Measurements from ENCODE around the gene TFEB.

Gene TFEB

GRCh38 chr6:41735427-41736185 is at the start of gene TFEB:
TSS of gene TFEB (minus strand) at chr6:41735608. CDS start at chr6:41691213, 44,395 bp downstream.
- no peaks in the 10 kb centered on the region; the same call in 1 of the 2 replicates for H3K36me3 ChIP-seq (replicated peaks)
- no peaks in the 10 kb centered on the region for H3K9me3 ChIP-seq
- H3K27me3 ChIP-seq (ENCODE audit: low read depth) = no peaks in the 10 kb centered on the region
- in situ Hi-C loops (cut with MboI; ENCODE audit: low sequenced_read_pairs) = no loop called here
- peaks cover 5% of the 10 kb centered on the region for H3K4me1 ChIP-seq
- peak within 1 kb of the TSS; percentile 57 for H3K4me3 ChIP-seq
- peak; percentile 78 to 95 for DNase-seq (ENCODE audit: low spot score in 2 of 2)

GRCh38 chr6:41784581-41785171 is 49.3 kb upstream of the TFEB start:
- Histone ChIP-seq H3K27me3 (ENCODE audit: low read depth) (no peaks in the 10 kb centered on the region), H3K9me3 (no peaks in the 10 kb centered on the region), H3K36me3 (replicated peaks) (peaks cover 14% of the 10 kb centered on the region), H3K4me1 (peaks cover 9% of the 10 kb centered on the region), H3K4me3 (no peak overlapping the region)
- DNase-seq (ENCODE audit: low spot score in 2 of 2) = no peak
- in situ Hi-C loops (cut with MboI; ENCODE audit: low sequenced_read_pairs) = loop anchor here (5.0 kb wide), 2 partner anchors 138 to 258 kb away; partner anchors contain the start of genes BYSL and MED20

GRCh38 chr6:41783106-41783780 is 47.8 kb upstream of the TFEB start:
- in situ Hi-C loops (cut with MboI; ENCODE audit: low sequenced_read_pairs) = loop anchor here (5.0 kb wide), 1 partner anchor 259 kb away; no protein-coding TSS in a partner anchor
- no peak overlapping the region for H3K4me3 ChIP-seq
- no peaks in the 10 kb centered on the region for H3K9me3 ChIP-seq
- peaks cover 3% of the 10 kb centered on the region for H3K36me3 ChIP-seq (replicated peaks)
- DNase-seq (ENCODE audit: low spot score in 2 of 2) = no peak
- no peaks in the 10 kb centered on the region for H3K27me3 ChIP-seq (ENCODE audit: low read depth)
- H3K4me1 ChIP-seq = peaks cover 15% of the 10 kb centered on the region

GRCh38 chr6:41781366-41781730 is 45.9 kb upstream of the TFEB start:
- peak overlapping the region; percentile 53 for H3K4me3 ChIP-seq
- 0 out of 2 replicates have a peak, but pooled peaks cover 2% of the 10 kb centered on the region for H3K36me3 ChIP-seq (replicated peaks)
- in situ Hi-C loops (cut with MboI; ENCODE audit: low sequenced_read_pairs) = loop anchor here (5.0 kb wide), 1 partner anchor 261 kb away; no protein-coding TSS in a partner anchor
- DNase-seq (ENCODE audit: low spot score in 2 of 2) = no peak
- H3K4me1 ChIP-seq = peaks cover 15% of the 10 kb centered on the region
- no peaks in the 10 kb centered on the region for H3K27me3 ChIP-seq (ENCODE audit: low read depth)
- H3K9me3 ChIP-seq = no peaks in the 10 kb centered on the region

GRCh38 chr6:41780551-41781365 is 45.4 kb upstream of the TFEB start, which contains the start of gene PRICKLE4:
TSS of gene PRICKLE4 (plus strand) at chr6:41780782. CDS start at chr6:41783474, 2,692 bp downstream.
- Histone ChIP-seq H3K9me3 (no peaks in the 10 kb centered on the region), H3K4me1 (peaks cover 12% of the 10 kb centered on the region), H3K36me3 (replicated peaks) (peaks cover 5% of the 10 kb centered on the region), H3K27me3 (ENCODE audit: low read depth) (no peaks in the 10 kb centered on the region), H3K4me3 (peak within 1 kb of the TSS; percentile 53)
- in situ Hi-C loops (cut with MboI; ENCODE audit: low sequenced_read_pairs) = loop anchor here (5.0 kb wide), 1 partner anchor 262 kb away; no protein-coding TSS in a partner anchor
- DNase-seq (ENCODE audit: low spot score in 2 of 2) = peak; percentile 5 to 56

GRCh38 chr6:41779788-41780550 is 44.6 kb upstream of the TFEB start, which contains the start of gene FRS3:
TSS of gene FRS3 (minus strand) at chr6:41779900. CDS start at chr6:41776987, 2,913 bp downstream.
- peak; percentile 84 to 99 for DNase-seq (ENCODE audit: low spot score in 2 of 2)
- peaks cover 13% of the 10 kb centered on the region for H3K36me3 ChIP-seq (replicated peaks)
- no peaks in the 10 kb centered on the region for H3K9me3 ChIP-seq
- no peaks in the 10 kb centered on the region for H3K27me3 ChIP-seq (ENCODE audit: low read depth)
- peaks cover 12% of the 10 kb centered on the region for H3K4me1 ChIP-seq
- H3K4me3 ChIP-seq = peak within 1 kb of the TSS; percentile 53
- in situ Hi-C loops (cut with MboI; ENCODE audit: low sequenced_read_pairs) = loop anchor here (5.0 kb wide), 1 partner anchor 262 kb away; no protein-coding TSS in a partner anchor

- Histone ChIP-seq H3K4me1 (peaks cover 12% of the 10 kb centered on the region), H3K27me3 (ENCODE audit: low read depth) (no peaks in the 10 kb centered on the region), H3K36me3 (replicated peaks) (peaks cover 19% of the 10 kb centered on the region), H3K4me3 (peak overlapping the region; percentile 49), H3K9me3 (no peaks in the 10 kb centered on the region)
- DNase-seq (ENCODE audit: low spot score in 2 of 2) = no peak
- in situ Hi-C loops (cut with MboI; ENCODE audit: low sequenced_read_pairs) = no loop called here
Measured at GRCh38 chr6:41779336-41779735, 43.9 kb upstream of the TFEB start.

- H3K27me3 ChIP-seq (ENCODE audit: low read depth) = no peaks in the 10 kb centered on the region
- H3K36me3 ChIP-seq (replicated peaks) = peaks cover 20% of the 10 kb centered on the region
- in situ Hi-C loops (cut with MboI; ENCODE audit: low sequenced_read_pairs) = no loop called here
- H3K4me1 ChIP-seq = peaks cover 12% of the 10 kb centered on the region
- H3K4me3 ChIP-seq = peak overlapping the region; percentile 49
- no peak for DNase-seq (ENCODE audit: low spot score in 2 of 2)
- no peaks in the 10 kb centered on the region for H3K9me3 ChIP-seq
Measured at GRCh38 chr6:41778895-41779294, 43.5 kb upstream of the TFEB start.

- Histone ChIP-seq H3K27me3 (ENCODE audit: low read depth) (no peaks in the 10 kb centered on the region), H3K4me3 (no peak overlapping the region), H3K9me3 (no peaks in the 10 kb centered on the region), H3K4me1 (peaks cover 12% of the 10 kb centered on the region), H3K36me3 (replicated peaks) (peaks cover 20% of the 10 kb centered on the region)
- in situ Hi-C loops (cut with MboI; ENCODE audit: low sequenced_read_pairs) = no loop called here
- no peak for DNase-seq (ENCODE audit: low spot score in 2 of 2)
Measured at GRCh38 chr6:41777551-41778285, 42.3 kb upstream of the TFEB start.

GRCh38 chr6:41775293-41775882 is 40.0 kb upstream of the TFEB start:
- H3K9me3 ChIP-seq = no peaks in the 10 kb centered on the region
- H3K36me3 ChIP-seq (replicated peaks) = peaks cover 33% of the 10 kb centered on the region
- peaks cover 6% of the 10 kb centered on the region; the same call in 1 of the 2 replicates for H3K4me1 ChIP-seq
- no peak for DNase-seq (ENCODE audit: low spot score in 2 of 2)
- H3K27me3 ChIP-seq (ENCODE audit: low read depth) = no peaks in the 10 kb centered on the region
- in situ Hi-C loops (cut with MboI; ENCODE audit: low sequenced_read_pairs) = no loop called here
- no peak overlapping the region for H3K4me3 ChIP-seq

GRCh38 chr6:41774841-41775240 is 39.4 kb upstream of the TFEB start:
- Histone ChIP-seq H3K36me3 (replicated peaks) (peaks cover 33% of the 10 kb centered on the region), H3K4me3 (no peak overlapping the region), H3K4me1 (peaks cover 6% of the 10 kb centered on the region; the same call in 1 of the 2 replicates), H3K9me3 (no peaks in the 10 kb centered on the region), H3K27me3 (ENCODE audit: low read depth) (no peaks in the 10 kb centered on the region)
- DNase-seq (ENCODE audit: low spot score in 2 of 2) = no peak
- in situ Hi-C loops (cut with MboI; ENCODE audit: low sequenced_read_pairs) = no loop called here

All from HAP-1 (cell line).